ENCODE results near the gene ACVR1.
"Not testable (repeated sequence)": the region's sequence is repeated elsewhere in the genome, so short reads cannot be mapped to it uniquely, and the experiment has no call there.

DNA sequence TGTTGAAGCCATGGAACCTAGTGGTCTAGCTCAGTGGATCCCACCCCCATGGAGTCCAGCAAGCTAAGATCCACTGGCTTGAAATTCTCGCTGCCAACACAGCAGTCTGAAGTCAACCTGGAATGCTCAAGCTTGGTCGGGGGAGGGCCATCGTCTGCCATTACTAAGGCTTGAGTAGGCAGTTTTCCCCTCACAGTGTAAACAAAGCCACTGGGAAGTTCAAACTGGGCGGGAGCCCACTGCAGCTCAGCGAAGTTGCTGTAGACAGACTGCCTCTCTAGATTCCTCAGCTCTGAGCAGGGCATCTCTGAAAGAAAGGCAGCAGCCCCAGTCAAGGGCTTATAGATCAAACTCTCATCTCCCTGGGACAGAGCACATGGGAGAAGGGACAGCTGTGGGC is 171.5 kb downstream of the ACVR1 start:
- TF ChIP-seq, protein P1, sequence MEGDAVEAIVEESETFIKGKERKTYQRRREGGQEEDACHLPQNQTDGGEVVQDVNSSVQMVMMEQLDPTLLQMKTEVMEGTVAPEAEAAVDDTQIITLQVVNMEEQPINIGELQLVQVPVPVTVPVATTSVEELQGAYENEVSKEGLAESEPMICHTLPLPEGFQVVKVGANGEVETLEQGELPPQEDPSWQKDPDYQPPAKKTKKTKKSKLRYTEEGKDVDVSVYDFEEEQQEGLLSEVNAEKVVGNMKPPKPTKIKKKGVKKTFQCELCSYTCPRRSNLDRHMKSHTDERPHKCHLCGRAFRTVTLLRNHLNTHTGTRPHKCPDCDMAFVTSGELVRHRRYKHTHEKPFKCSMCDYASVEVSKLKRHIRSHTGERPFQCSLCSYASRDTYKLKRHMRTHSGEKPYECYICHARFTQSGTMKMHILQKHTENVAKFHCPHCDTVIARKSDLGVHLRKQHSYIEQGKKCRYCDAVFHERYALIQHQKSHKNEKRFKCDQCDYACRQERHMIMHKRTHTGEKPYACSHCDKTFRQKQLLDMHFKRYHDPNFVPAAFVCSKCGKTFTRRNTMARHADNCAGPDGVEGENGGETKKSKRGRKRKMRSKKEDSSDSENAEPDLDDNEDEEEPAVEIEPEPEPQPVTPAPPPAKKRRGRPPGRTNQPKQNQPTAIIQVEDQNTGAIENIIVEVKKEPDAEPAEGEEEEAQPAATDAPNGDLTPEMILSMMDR (IDR thresholded peaks at IDR 0.05; ENCODE audit: low read depth, low read length, poor library complexity, severe bottlenecking) = not testable (repeated sequence)
- not testable (repeated sequence) for TF ChIP-seq EZH2phosphoT487 (IDR thresholded peaks at IDR 0.05; ENCODE audit: borderline replicate concordance, low read length)
